GM12872 (cell line): ENCODE results near the gene MED25.
A peak's percentile ranks its signal among the peaks of the same experiment; 100 is the strongest.

Experiments
- CTCF ChIP-seq: IDR thresholded peaks from 3 replicates; pipeline ENCODE4 v1.5.1; 2011; ENCODE audit warnings: low read depth, mild to moderate bottlenecking, low read length, moderate library complexity; ENCODE audit not compliant: insufficient read depth

MED25 gene

GRCh38 chr19:49809941-49810389, 8.1 kb upstream of the MED25 start:
- no peak for TF ChIP-seq CTCF

GRCh38 chr19:49811328-49811727, 6.8 kb upstream of the MED25 start:
- no peak for TF ChIP-seq CTCF

- TF ChIP-seq CTCF = no peak
Measured at GRCh38 chr19:49812452-49812996, 5.6 kb upstream of the MED25 start.

GRCh38 chr19:49812997-49813861, 4.9 kb upstream of the MED25 start, which contains the start of gene FUZ:
Gene FUZ (minus strand): TSS chr19:49813292. CDS start chr19:49813106, 186 bp downstream.
- TF ChIP-seq CTCF = peak; percentile 17; the same call in 1 of the 3 replicates

GRCh38 chr19:49814010-49814409, 4.1 kb upstream of the MED25 start:
- TF ChIP-seq CTCF = no peak

- TF ChIP-seq CTCF = no peak
Measured at GRCh38 chr19:49816590-49816989, 1.5 kb upstream of the MED25 start.

GRCh38 chr19:49818649-49819370, 721 bp downstream of the MED25 start:
- TF ChIP-seq CTCF = no peak
